GM12878 (cell line): ENCODE data around the gene MRNIP. TPM values are rescaled to one million over a fixed set of nuclear protein-coding genes. Genes with fewer than 3 reads are reported as not detected.

Experiments
- ATAC-seq: fragments of 200-7000 bp; cut with Tn5 transposase; 3 replicates; pipeline ENCODE4 v1.9.1; 2020; ENCODE audit warnings: mild to moderate bottlenecking, moderate library complexity
- BruUV-seq: library from RNA; stranded (reverse); fragments of 400-500 nt; replicated peaks from 2 replicates; lab custom pipeline; 2021; lab: Mats Ljungman, UMichigan
- CTCF ChIA-PET: fragments of 300-600 bp; sonication (Branson Sonifier 250); formaldehyde crosslinking; extraction: SDS; loops from one replicate; lab custom pipeline; 2021; ENCODE audit warnings: inconsistent platforms; lab: Yijun Ruan, JAX
- POLR2A ChIA-PET: fragments of 350-600 bp; formaldehyde crosslinking; extraction: SDS; loops from one replicate; lab custom pipeline; 2021; ENCODE audit warnings: inconsistent platforms; lab: Charles Lee
- RAD21 ChIA-PET: fragments of 300-600 bp; sonication (Branson Sonifier 250); formaldehyde crosslinking; loops from one replicate; lab custom pipeline; 2023; ENCODE audit warnings: antibody characterized with exemption; ENCODE audit not compliant: unreplicated experiment; lab: Charles Lee
- SMC1A ChIA-PET: fragments of 300-600 bp; sonication (Branson Sonifier 250); formaldehyde crosslinking; loops from one replicate; lab custom pipeline; 2023; ENCODE audit not compliant: unreplicated experiment, uncharacterized antibody; lab: Charles Lee
- DNase-seq: peaks from one replicate; pipeline ENCODE4 v3.0.0-alpha.2; 2011; ENCODE audit warnings: low read depth, low spot score
- FAIRE-seq: peaks from 3 replicates; lab custom pipeline; 2011; peaks lifted over from hg19 to GRCh38; lab: Jason Lieb, UNC
- H2AFZ ChIP-seq: 2 replicates; pipeline ENCODE4 v1.6.0; 2011; ENCODE audit warnings: low read depth, low read length, control low read depth; ENCODE audit not compliant: control insufficient read depth
- H3K27ac ChIP-seq: 2 replicates; pipeline ENCODE4 v1.5.1; 2011; ENCODE audit warnings: control low read depth; ENCODE audit not compliant: control insufficient read depth, insufficient read depth
- H3K27me3 ChIP-seq, 2 experiments: replicated peaks in 1 of 2; 2 replicates each; pipeline versions ENCODE4 v1.6.0 to v1.6.1; 2011; ENCODE audit warnings: low read length in 1 of 2; ENCODE audit not compliant: control insufficient read depth in 2 of 2, insufficient read depth in 2 of 2
- H3K36me3 ChIP-seq, 2 experiments: 2 replicates each; pipeline ENCODE4 v1.5.1; 2011; ENCODE audit warnings: low read length in 1 of 2; ENCODE audit not compliant: control insufficient read depth in 2 of 2, insufficient read depth in 2 of 2
- H3K4me1 ChIP-seq: 2 replicates; pipeline ENCODE4 v1.6.1; 2011; ENCODE audit warnings: mild to moderate bottlenecking, low read length, moderate library complexity, mixed read lengths; ENCODE audit not compliant: control insufficient read depth, insufficient read depth
- H3K4me2 ChIP-seq: 2 replicates; pipeline ENCODE4 v1.6.0; 2011; ENCODE audit warnings: control low read depth; ENCODE audit not compliant: control insufficient read depth, insufficient read depth
- H3K4me3 ChIP-seq: fragments of 200-600 bp; sonication (generic); 2 replicates; pipeline ENCODE4 v1.5.1; 2016
- H3K79me2 ChIP-seq: 2 replicates; pipeline ENCODE4 v1.6.0; 2011; ENCODE audit warnings: low read length; ENCODE audit not compliant: control insufficient read depth, insufficient read depth
- H3K9ac ChIP-seq: 2 replicates; pipeline ENCODE4 v1.8.0; 2011; ENCODE audit warnings: low read length, control low read depth, mixed read lengths; ENCODE audit not compliant: control insufficient read depth, insufficient read depth
- H3K9me3 ChIP-seq: replicated peaks from 3 replicates; pipeline ENCODE4 v1.5.1; 2011; ENCODE audit warnings: mild to moderate bottlenecking, low read length; ENCODE audit not compliant: control insufficient read depth, insufficient read depth
- H4K20me1 ChIP-seq: 2 replicates; pipeline ENCODE4 v1.6.0; 2011; ENCODE audit not compliant: control insufficient read depth, insufficient read depth
- WGBS: methylation state at CpG from one replicate; pipeline ENCODE4 v1.1.6; 2016; ENCODE audit warnings: low lambda C conversion rate; ENCODE audit not compliant: insufficient replicate concordance, insufficient coverage; ENCODE audit errors: missing lambda C conversion rate; 5-methylcytosine and 5-hydroxymethylcytosine counted together
- in situ Hi-C: fragments of 300-500 bp; cut with MboI; formaldehyde crosslinking; loops from 9 replicates; pipeline ENCODE4 v1.14.3; 2018; ENCODE audit warnings: mixed read lengths
- intact Hi-C: fragments of 100-400 bp; cut with micrococcal nuclease; formaldehyde crosslinking; loops from one replicate; pipeline ENCODE4 v1.14.2; 2022; ENCODE audit not compliant: unreplicated experiment
- polyA plus RNA-seq, 11 experiments: library from polyadenylated mRNA; depleted of rRNA in 4 of 11; unstranded in 6 of 11; stranded (reverse) in 5 of 11; fragments of >200 nt; fragmentation: Nextera tagmentation in 4 of 11; fragmentation: Illumina TruSeq in 1 of 11; extraction: Ambion mirVana in 4 of 11; extraction: Trizol in 1 of 11; gene quantifications; 1 replicate in 1 of 11; 2 replicates in 10 of 11; pipeline versions ENCODE4 v1.2.1 to v1.2.3, GENCODE V29; 2011 to 2016; ENCODE audit warnings: inconsistent platforms in 2 of 11, missing spikeins in 2 of 11, low read depth in 1 of 11
- total RNA-seq, 4 experiments: library from RNA; depleted of rRNA in 3 of 4; stranded (reverse); fragments of >200 nt in 3 of 4; fragmentation: Illumina TruSeq in 1 of 4; extraction: Trizol in 1 of 4; gene quantifications; 2 replicates each; pipeline versions ENCODE4 v1.2.1 to v1.2.3, GENCODE V29; 2013 to 2021
- TF ChIP-seq, protein P1 (sequence below), 3 experiments: IDR thresholded peaks in 2 of 3; conservative IDR thresholded peaks in 1 of 3; 2 replicates each; pipeline ENCODE4 v1.5.1; 2011; ENCODE audit warnings: low read depth in 3 of 3, low read length in 3 of 3, mild to moderate bottlenecking in 3 of 3, control low read depth in 2 of 3, moderate library complexity in 2 of 3, inconsistent platforms in 1 of 3, mixed read lengths in 1 of 3; ENCODE audit not compliant: control insufficient read depth in 2 of 3, insufficient read depth in 1 of 3; ENCODE audit errors: extremely low read depth in 1 of 3
- TF ChIP-seq, protein P2 (sequence below): IDR thresholded peaks from 2 replicates; pipeline ENCODE4 v1.6.1; 2011; ENCODE audit warnings: low read depth, mild to moderate bottlenecking, low read length, moderate library complexity, borderline replicate concordance; ENCODE audit errors: extremely low read depth

Gene MRNIP
- total and polyA plus RNA-seq, 10 of the 15 experiments (the other 5 are each of a cell fraction or from before 2014, with no cell fraction given) = 2.4 to 30.4 (median 13.1) TPM

DNA sequence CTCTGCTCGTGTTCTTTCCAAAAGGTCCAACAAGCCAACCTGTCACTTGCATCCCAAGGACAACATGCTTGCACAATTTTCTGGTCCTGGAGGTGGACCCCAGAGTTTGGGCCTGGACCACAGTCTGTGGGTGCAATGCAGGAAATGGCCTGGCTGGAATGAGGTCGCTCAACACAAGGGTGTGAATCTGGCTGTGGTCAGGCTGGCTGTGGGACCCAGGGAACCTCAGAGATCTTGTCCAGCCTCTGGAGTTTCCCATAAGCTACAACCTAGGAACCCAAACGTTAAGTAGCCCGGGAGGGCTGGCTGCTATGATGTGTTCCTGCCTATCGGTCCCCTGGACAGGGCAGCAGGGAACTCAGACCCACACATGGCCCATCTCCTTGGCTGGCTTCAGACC, 33.6 kb upstream of the MRNIP start:
- in situ Hi-C loops (no loop called here), intact Hi-C loops (no loop called here)
- no peak overlapping the region for H3K9ac ChIP-seq
- peaks cover 13 to 40% of the 10 kb centered on the region in 2 experiments for H3K36me3 ChIP-seq
- ChIA-PET SMC1A (no interaction called here), RAD21 (no interaction called here), POLR2A (interaction anchor here (0.6 kb wide), 1 partner anchor 83 kb away, joined by 6 read pairs; no protein-coding TSS in a partner anchor), CTCF (no interaction called here)
- BruUV-seq = no TSS peak
- no peaks in the 10 kb centered on the region for H3K4me1 ChIP-seq
- H2AFZ ChIP-seq = no peak overlapping the region
- no peak overlapping the region for H3K27ac ChIP-seq
- no peaks in the 10 kb centered on the region for H3K27me3 ChIP-seq
- no peak for ATAC-seq
- TF ChIP-seq, protein P1, sequence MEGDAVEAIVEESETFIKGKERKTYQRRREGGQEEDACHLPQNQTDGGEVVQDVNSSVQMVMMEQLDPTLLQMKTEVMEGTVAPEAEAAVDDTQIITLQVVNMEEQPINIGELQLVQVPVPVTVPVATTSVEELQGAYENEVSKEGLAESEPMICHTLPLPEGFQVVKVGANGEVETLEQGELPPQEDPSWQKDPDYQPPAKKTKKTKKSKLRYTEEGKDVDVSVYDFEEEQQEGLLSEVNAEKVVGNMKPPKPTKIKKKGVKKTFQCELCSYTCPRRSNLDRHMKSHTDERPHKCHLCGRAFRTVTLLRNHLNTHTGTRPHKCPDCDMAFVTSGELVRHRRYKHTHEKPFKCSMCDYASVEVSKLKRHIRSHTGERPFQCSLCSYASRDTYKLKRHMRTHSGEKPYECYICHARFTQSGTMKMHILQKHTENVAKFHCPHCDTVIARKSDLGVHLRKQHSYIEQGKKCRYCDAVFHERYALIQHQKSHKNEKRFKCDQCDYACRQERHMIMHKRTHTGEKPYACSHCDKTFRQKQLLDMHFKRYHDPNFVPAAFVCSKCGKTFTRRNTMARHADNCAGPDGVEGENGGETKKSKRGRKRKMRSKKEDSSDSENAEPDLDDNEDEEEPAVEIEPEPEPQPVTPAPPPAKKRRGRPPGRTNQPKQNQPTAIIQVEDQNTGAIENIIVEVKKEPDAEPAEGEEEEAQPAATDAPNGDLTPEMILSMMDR (IDR thresholded peaks at IDR 0.05 in 2 of 3, conservative IDR thresholded peaks at IDR 0.05 in 1 of 3; ENCODE audit: control insufficient read depth in 2 of 3, extremely low read depth in 1 of 3, insufficient read depth in 1 of 3, low read depth in 3 of 3, low read length in 3 of 3) = 0 out of 6 replicates have a peak, but pooled peaks of 1 of the 3 experiments have one; percentile 3
- TF ChIP-seq, protein P2, sequence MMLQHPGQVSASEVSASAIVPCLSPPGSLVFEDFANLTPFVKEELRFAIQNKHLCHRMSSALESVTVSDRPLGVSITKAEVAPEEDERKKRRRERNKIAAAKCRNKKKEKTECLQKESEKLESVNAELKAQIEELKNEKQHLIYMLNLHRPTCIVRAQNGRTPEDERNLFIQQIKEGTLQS = no peak
- H3K4me3 ChIP-seq = no peak overlapping the region
- no peaks in the 10 kb centered on the region for H3K79me2 ChIP-seq
- DNase-seq = no peak
- no peak for FAIRE-seq
- no peaks in the 10 kb centered on the region for H3K9me3 ChIP-seq
- whole genome bisulfite sequencing = 87% methylated on average over 5 of the region's 5 CpGs
- no peaks in the 10 kb centered on the region for H4K20me1 ChIP-seq
- no peak overlapping the region for H3K4me2 ChIP-seq
